H9 (cell line): ENCODE results near the gene SNTG2. TPM values are rescaled to one million over a fixed set of nuclear protein-coding genes. Genes with fewer than 3 reads are reported as not detected.
"Not testable (repeated sequence)": the region's sequence is repeated elsewhere in the genome, so short reads cannot be mapped to it uniquely, and the experiment has no call there.

Experiments used
- DNase-seq: peaks from one replicate; pipeline ENCODE4 v3.0.0-alpha.2; 2017
- H2AFZ ChIP-seq: one replicate; pipeline ENCODE4 v1.6.1; 2013; ENCODE audit warnings: mild to moderate bottlenecking, low read length, control low read depth, moderate library complexity
- H2AK5ac ChIP-seq: 2 replicates; pipeline ENCODE4 v1.6.1; 2013; ENCODE audit warnings: low read length, control low read depth, mixed read lengths; ENCODE audit not compliant: insufficient read length
- H2BK120ac ChIP-seq: one replicate; pipeline ENCODE4 v1.6.1; 2013; ENCODE audit warnings: low read depth, mild to moderate bottlenecking, low read length, control low read depth, inconsistent platforms; ENCODE audit not compliant: poor library complexity, severe bottlenecking
- H2BK12ac ChIP-seq: 2 replicates; pipeline ENCODE4 v1.6.1; 2013; ENCODE audit warnings: low read length, control low read depth, mixed read lengths, low read depth; ENCODE audit not compliant: insufficient read length
- H2BK15ac ChIP-seq: 2 replicates; pipeline ENCODE4 v1.6.1; 2013; ENCODE audit warnings: low read depth, low read length, control low read depth
- H2BK20ac ChIP-seq: one replicate; pipeline ENCODE4 v1.6.1; 2013; ENCODE audit warnings: low read depth, mild to moderate bottlenecking, low read length, control low read depth, inconsistent platforms; ENCODE audit not compliant: poor library complexity, severe bottlenecking
- H2BK5ac ChIP-seq: 2 replicates; pipeline ENCODE4 v1.6.1; 2013; ENCODE audit warnings: low read length, control low read depth, mixed read lengths; ENCODE audit not compliant: insufficient read length
- H3K14ac ChIP-seq: 2 replicates; pipeline ENCODE4 v1.6.1; 2013; ENCODE audit warnings: low read length, control low read depth; ENCODE audit not compliant: insufficient read depth
- H3K18ac ChIP-seq: 2 replicates; pipeline ENCODE4 v1.6.1; 2013; ENCODE audit warnings: low read depth, mild to moderate bottlenecking, mixed read lengths, low read length, control low read depth; ENCODE audit not compliant: insufficient read length
- H3K23ac ChIP-seq: 2 replicates; pipeline ENCODE4 v1.6.1; 2013; ENCODE audit warnings: low read length, control low read depth, mixed read lengths, low read depth; ENCODE audit not compliant: insufficient read length
- H3K23me2 ChIP-seq: 2 replicates; pipeline ENCODE4 v1.6.1; 2013; ENCODE audit warnings: low read depth, mild to moderate bottlenecking, mixed read lengths, low read length, control low read depth; ENCODE audit not compliant: insufficient read length, poor library complexity, severe bottlenecking
- H3K27ac ChIP-seq: 2 replicates; pipeline ENCODE4 v1.5.1; 2013; ENCODE audit warnings: low read length, control low read depth, mixed read lengths, low read depth; ENCODE audit not compliant: insufficient read length
- H3K27me3 ChIP-seq: 2 replicates; pipeline ENCODE4 v1.6.1; 2013; ENCODE audit warnings: low read length, control low read depth, inconsistent platforms; ENCODE audit not compliant: insufficient read depth
- H3K4ac ChIP-seq: 2 replicates; pipeline ENCODE4 v1.6.1; 2013; ENCODE audit warnings: low read depth, mild to moderate bottlenecking, control low read depth, inconsistent platforms, low read length, moderate library complexity
- H3K4me1 ChIP-seq: 2 replicates; pipeline ENCODE4 v1.6.1; 2013; ENCODE audit warnings: low read length, control low read depth, inconsistent platforms; ENCODE audit not compliant: insufficient read depth
- H3K4me2 ChIP-seq: 2 replicates; pipeline ENCODE4 v1.6.1; 2013; ENCODE audit warnings: low read length, control low read depth, mixed read lengths; ENCODE audit not compliant: insufficient read length, insufficient read depth
- H3K56ac ChIP-seq: 2 replicates; pipeline ENCODE4 v1.6.1; 2013; ENCODE audit warnings: low read depth, mild to moderate bottlenecking, mixed read lengths, low read length, control low read depth; ENCODE audit not compliant: insufficient read length
- H3K79me1 ChIP-seq: 2 replicates; pipeline ENCODE4 v1.6.1; 2013; ENCODE audit warnings: low read depth, mild to moderate bottlenecking, moderate library complexity, low read length, control low read depth, inconsistent platforms; ENCODE audit not compliant: insufficient read depth, poor library complexity, severe bottlenecking
- H3K79me2 ChIP-seq: 2 replicates; pipeline ENCODE4 v1.6.1; 2013; ENCODE audit warnings: low read length, control low read depth, inconsistent platforms; ENCODE audit not compliant: insufficient read depth
- H3K9ac ChIP-seq: 2 replicates; pipeline ENCODE4 v1.6.1; 2013; ENCODE audit warnings: low read length, control low read depth, mixed read lengths; ENCODE audit not compliant: insufficient read length; ENCODE audit errors: extremely low read depth
- H3K9me3 ChIP-seq: one replicate; pipeline ENCODE4 v1.6.1; 2013; ENCODE audit warnings: low read depth, low read length, inconsistent platforms; ENCODE audit not compliant: control insufficient read depth
- H3T11ph ChIP-seq: one replicate; pipeline ENCODE4 v1.6.1; 2013; ENCODE audit warnings: mild to moderate bottlenecking, low read length, control low read depth, inconsistent platforms
- H4K20me1 ChIP-seq: one replicate; pipeline ENCODE4 v1.6.1; 2013; ENCODE audit not compliant: control insufficient read depth, insufficient read length, insufficient read depth
- H4K5ac ChIP-seq: 2 replicates; pipeline ENCODE4 v1.6.1; 2013; ENCODE audit warnings: low read depth, mild to moderate bottlenecking, mixed read lengths, low read length, control low read depth; ENCODE audit not compliant: insufficient read length
- H4K8ac ChIP-seq: replicated peaks from 2 replicates; pipeline ENCODE4 v1.6.1; 2013; ENCODE audit warnings: low read length, control low read depth, mixed read lengths, low read depth; ENCODE audit not compliant: insufficient read length
- H4K91ac ChIP-seq: 2 replicates; pipeline ENCODE4 v1.6.1; 2013; ENCODE audit warnings: low read depth, mild to moderate bottlenecking, moderate library complexity, mixed read lengths, low read length, control low read depth; ENCODE audit not compliant: insufficient read length
- H3K27ac Mint-ChIP-seq, 3 experiments: 2 replicates in 2 of 3; 3 replicates in 1 of 3; pipeline ENCODE4 v1.8.0; 2020 to 2021; ENCODE audit warnings: mixed read lengths in 3 of 3, mild to moderate bottlenecking in 1 of 3, moderate library complexity in 1 of 3
- H3K27me3 Mint-ChIP-seq: 2 replicates; pipeline ENCODE4 v1.8.0; 2021; ENCODE audit warnings: low read depth, mild to moderate bottlenecking, moderate library complexity, mixed read lengths
- H3K36me3 Mint-ChIP-seq, 3 experiments: 2 replicates in 2 of 3; 3 replicates in 1 of 3; pipeline ENCODE4 v1.8.0; 2020 to 2021; ENCODE audit warnings: low read depth in 3 of 3, mixed read lengths in 3 of 3; ENCODE audit not compliant: insufficient read depth in 1 of 3
- H3K4me1 Mint-ChIP-seq, 2 experiments: 2 replicates each; pipeline ENCODE4 v1.8.0; 2020; ENCODE audit warnings: mixed read lengths in 2 of 2
- H3K4me3 Mint-ChIP-seq, 2 experiments: 2 replicates in 1 of 2; 3 replicates in 1 of 2; pipeline ENCODE4 v1.8.0; 2020 to 2021; ENCODE audit warnings: mild to moderate bottlenecking in 2 of 2, mixed read lengths in 2 of 2, moderate library complexity in 1 of 2
- H3K9me3 Mint-ChIP-seq, 2 experiments: 2 replicates in 1 of 2; 3 replicates in 1 of 2; pipeline ENCODE4 v1.8.0; 2020; ENCODE audit warnings: mild to moderate bottlenecking in 2 of 2, mixed read lengths in 2 of 2, moderate library complexity in 1 of 2
- CTCF ChIP-seq: fragments of 200-600 bp; sonication (generic); conservative IDR thresholded peaks from 3 replicates; pipeline ENCODE4 v1.8.0; 2021; ENCODE audit warnings: antibody characterized with exemption, mild to moderate bottlenecking
- WGBS: extraction: QIAGEN DNeasy Blood & Tissue Kit; methylation state at CpG from one replicate; pipeline ENCODE4 v1.1.7; 2013; ENCODE audit warnings: missing lambda C conversion rate, low lambda C conversion rate, mixed read lengths; ENCODE audit not compliant: insufficient read length; ENCODE audit errors: extremely low coverage; 5-methylcytosine and 5-hydroxymethylcytosine counted together
- total RNA-seq: library from RNA; stranded (reverse); gene quantifications from 2 replicates; pipeline ENCODE4 v1.2.1, GENCODE V29; 2021

Gene SNTG2
- total RNA-seq, 1 experiment from 2014 or later, result 13.2 TPM

- no peak for DNase-seq
- no peak overlapping the region for H3K27ac Mint-ChIP-seq
- no peaks in the 10 kb centered on the region for H3K79me1 ChIP-seq
- H2BK12ac ChIP-seq, result no peak overlapping the region
- H4K8ac ChIP-seq, result no peak overlapping the region
- H3K9me3 Mint-ChIP-seq, result no peaks in the 10 kb centered on the region; a peak in 1 of 5 replicates
- no peak overlapping the region for H3K9ac ChIP-seq
- H3K23me2 ChIP-seq, result no peaks in the 10 kb centered on the region
- no peak overlapping the region for H2BK20ac ChIP-seq
- H3K27ac ChIP-seq, result no peak overlapping the region
- H3K27me3 Mint-ChIP-seq, result peaks cover 27% of the 10 kb centered on the region
- no peak overlapping the region for H2BK15ac ChIP-seq
- H3T11ph ChIP-seq, result no peak overlapping the region
- no peak overlapping the region for H2AK5ac ChIP-seq
- H4K91ac ChIP-seq, result no peak overlapping the region
- H3K79me2 ChIP-seq, result no peaks in the 10 kb centered on the region
- WGBS, result no CpG with 5 or more reads among the region's 13 CpGs
- H2BK5ac ChIP-seq, result no peak overlapping the region
- H3K9me3 ChIP-seq, result no peaks in the 10 kb centered on the region
- H2BK120ac ChIP-seq, result no peak overlapping the region
- H3K56ac ChIP-seq, result no peak overlapping the region
- H3K36me3 Mint-ChIP-seq, result no peaks in the 10 kb centered on the region; a peak in 1 of 7 replicates
- H3K4me3 Mint-ChIP-seq, result no peak overlapping the region
- no peak overlapping the region for H3K4me2 ChIP-seq
- H3K4me1 ChIP-seq, result no peaks in the 10 kb centered on the region
- no peak overlapping the region for H3K14ac ChIP-seq
- no peak overlapping the region for H3K23ac ChIP-seq
- 0 out of 2 replicates have a peak, but pooled peaks cover 2% of the 10 kb centered on the region for H3K27me3 ChIP-seq
- no peak overlapping the region for H2AFZ ChIP-seq
- peaks cover 13 to 14% of the 10 kb centered on the region in 2 experiments for H3K4me1 Mint-ChIP-seq
- H4K20me1 ChIP-seq, result no peaks in the 10 kb centered on the region
- TF ChIP-seq CTCF, result no peak
- H3K18ac ChIP-seq, result no peak overlapping the region
- H3K4ac ChIP-seq, result no peak overlapping the region
- no peak overlapping the region for H4K5ac ChIP-seq
These were observed 463.5 kb downstream of the SNTG2 start for GRCh38 chr2:1414121-1414520.

GRCh38 chr2:1414901-1415300 is 464.3 kb downstream of the SNTG2 start:
- H2AFZ ChIP-seq, H4K91ac ChIP-seq, H3K9me3 Mint-ChIP-seq, H3K18ac ChIP-seq, H3K4me3 Mint-ChIP-seq, H3K27ac ChIP-seq, H2AK5ac ChIP-seq, H2BK15ac ChIP-seq, H3K4me2 ChIP-seq, H3K23ac ChIP-seq, H3K79me1 ChIP-seq, H4K5ac ChIP-seq, H2BK20ac ChIP-seq, H3K9ac ChIP-seq, H3K9me3 ChIP-seq, H3K14ac ChIP-seq, H3K23me2 ChIP-seq, H3K56ac ChIP-seq, DNase-seq, H3K4ac ChIP-seq, H3K27ac Mint-ChIP-seq, H2BK5ac ChIP-seq, H3K36me3 Mint-ChIP-seq, H3T11ph ChIP-seq, H2BK12ac ChIP-seq, H3K27me3 ChIP-seq, H2BK120ac ChIP-seq, H3K4me1 ChIP-seq, H4K8ac ChIP-seq, H3K79me2 ChIP-seq, H4K20me1 ChIP-seq: not testable (repeated sequence)
- no CpG with 5 or more reads among the region's 11 CpGs for WGBS
- Mint-ChIP-seq H3K4me1 (peaks cover 13 to 14% of the 10 kb centered on the region in 2 experiments), H3K27me3 (peaks cover 27% of the 10 kb centered on the region)
